Breast epithelium (tissue), 4 donors: Measurements from ENCODE around the gene ESPN. TPM values are rescaled to one million over a fixed set of nuclear protein-coding genes. Genes with fewer than 3 reads are reported as not detected.

Experiments
- DNase-seq, 2 donors: peaks; one replicate each; pipeline ENCODE4 v3.0.0-alpha.2; 2019; ENCODE audit warnings: low spot score in 2 of 2
- H3K27ac ChIP-seq, 2 donors: fragments of 200-600 bp; sonication (generic) in 1 of 2; one replicate each; pipeline ENCODE4 v1.5.1; 2016 to 2019; ENCODE audit warnings: mild to moderate bottlenecking in 1 of 2
- H3K27me3 ChIP-seq, 2 donors: fragments of 200-600 bp; sonication (generic) in 1 of 2; one replicate each; pipeline versions ENCODE4 v1.5.1 to v1.6.0; 2017 to 2019; ENCODE audit warnings: control low read depth in 1 of 2, mild to moderate bottlenecking in 1 of 2
- H3K36me3 ChIP-seq: fragments of 200-600 bp; one replicate; pipeline ENCODE4 v1.5.1; 2019
- H3K4me1 ChIP-seq, 2 donors: fragments of 200-600 bp; sonication (generic); one replicate each; pipeline ENCODE4 v1.5.1; 2016 to 2019; ENCODE audit warnings: control low read depth in 1 of 2
- H3K4me3 ChIP-seq, 3 donors: fragments of 200-600 bp; sonication (generic); 1 replicate in 2 of 3; 2 replicates in 1 of 3; pipeline ENCODE4 v1.5.1; 2016 to 2019; ENCODE audit warnings: mild to moderate bottlenecking in 3 of 3, moderate library complexity in 2 of 3
- H3K9me3 ChIP-seq, 2 donors: fragments of 200-600 bp; sonication (generic) in 1 of 2; one replicate each; pipeline ENCODE4 v1.5.1; 2016 to 2019; ENCODE audit warnings: control low read depth in 1 of 2
- POLR2A ChIP-seq: fragments of 450-650 bp; IDR thresholded peaks from one replicate; pipeline ENCODE4 v1.6.1; 2016; ENCODE audit warnings: antibody characterized with exemption, mild to moderate bottlenecking, moderate library complexity
- POLR2AphosphoS5 ChIP-seq, 3 donors: sonication (generic); formaldehyde crosslinking; IDR thresholded peaks; one replicate each; pipeline ENCODE4 v1.6.1; 2017; ENCODE audit warnings: antibody characterized with exemption in 3 of 3
- intact Hi-C: fragments of 100-400 bp; cut with DNase I; formaldehyde crosslinking; loops from one replicate; pipeline ENCODE4 v1.15.1; 2023; ENCODE audit warnings: low total_unique reads
- total RNA-seq, 3 donors: library from RNA; depleted of rRNA; stranded (reverse); fragments of >200 nt; gene quantifications; one replicate each; pipeline ENCODE4 v1.1.0, GENCODE V29; 2016
- TF ChIP-seq, protein P1 (sequence below), 3 donors: fragments of 450-650 bp; IDR thresholded peaks; one replicate each; pipeline ENCODE4 v1.5.1; 2016 to 2017; ENCODE audit warnings: antibody characterized with exemption in 3 of 3, mild to moderate bottlenecking in 3 of 3, moderate library complexity in 3 of 3

Gene ESPN
- total RNA-seq, 3 donors from 2014 or later, result 10.8 to 11.1 TPM; not detected in 1

DNA sequence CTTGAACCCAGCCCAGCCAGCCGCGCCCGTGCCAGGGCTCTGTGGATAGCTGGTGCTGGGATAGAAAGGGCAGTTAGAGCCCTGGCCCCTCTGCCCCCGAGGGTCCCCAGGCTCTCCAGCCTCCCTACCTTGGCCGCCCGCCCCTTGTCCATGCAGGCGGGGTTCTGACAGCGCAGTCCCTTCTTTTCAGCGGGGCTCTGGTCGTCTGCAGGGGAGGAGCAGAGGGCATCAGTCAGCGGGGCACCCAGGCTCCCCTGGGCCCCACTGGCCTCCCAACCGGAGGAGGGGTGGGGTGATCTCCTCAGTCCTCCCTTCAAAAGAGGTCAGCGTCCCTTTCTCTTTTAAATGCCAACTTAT lies 71.8 kb downstream of the ESPN start:
- no peak for DNase-seq
- H3K4me3 ChIP-seq, result peak overlapping the region; percentile 48 to 92 (median 64)
- H3K4me1 ChIP-seq, result peaks cover 10 to 14% of the 10 kb centered on the region in 2 donors
- H3K36me3 ChIP-seq, result no peaks in the 10 kb centered on the region
- no peaks in the 10 kb centered on the region for H3K9me3 ChIP-seq
- no peaks in the 10 kb centered on the region for H3K27me3 ChIP-seq
- intact Hi-C loops, result loop anchor here (10.0 kb wide), 1 partner anchor 148 kb away; no protein-coding TSS in a partner anchor
- peak overlapping the region; percentile 10 to 48 for H3K27ac ChIP-seq
- TF ChIP-seq POLR2AphosphoS5 (IDR thresholded peaks at IDR 0.05), result no peak
- TF ChIP-seq POLR2A, result no peak
- TF ChIP-seq, protein P1, sequence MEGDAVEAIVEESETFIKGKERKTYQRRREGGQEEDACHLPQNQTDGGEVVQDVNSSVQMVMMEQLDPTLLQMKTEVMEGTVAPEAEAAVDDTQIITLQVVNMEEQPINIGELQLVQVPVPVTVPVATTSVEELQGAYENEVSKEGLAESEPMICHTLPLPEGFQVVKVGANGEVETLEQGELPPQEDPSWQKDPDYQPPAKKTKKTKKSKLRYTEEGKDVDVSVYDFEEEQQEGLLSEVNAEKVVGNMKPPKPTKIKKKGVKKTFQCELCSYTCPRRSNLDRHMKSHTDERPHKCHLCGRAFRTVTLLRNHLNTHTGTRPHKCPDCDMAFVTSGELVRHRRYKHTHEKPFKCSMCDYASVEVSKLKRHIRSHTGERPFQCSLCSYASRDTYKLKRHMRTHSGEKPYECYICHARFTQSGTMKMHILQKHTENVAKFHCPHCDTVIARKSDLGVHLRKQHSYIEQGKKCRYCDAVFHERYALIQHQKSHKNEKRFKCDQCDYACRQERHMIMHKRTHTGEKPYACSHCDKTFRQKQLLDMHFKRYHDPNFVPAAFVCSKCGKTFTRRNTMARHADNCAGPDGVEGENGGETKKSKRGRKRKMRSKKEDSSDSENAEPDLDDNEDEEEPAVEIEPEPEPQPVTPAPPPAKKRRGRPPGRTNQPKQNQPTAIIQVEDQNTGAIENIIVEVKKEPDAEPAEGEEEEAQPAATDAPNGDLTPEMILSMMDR (IDR thresholded peaks at IDR 0.05), result no peak

DNA sequence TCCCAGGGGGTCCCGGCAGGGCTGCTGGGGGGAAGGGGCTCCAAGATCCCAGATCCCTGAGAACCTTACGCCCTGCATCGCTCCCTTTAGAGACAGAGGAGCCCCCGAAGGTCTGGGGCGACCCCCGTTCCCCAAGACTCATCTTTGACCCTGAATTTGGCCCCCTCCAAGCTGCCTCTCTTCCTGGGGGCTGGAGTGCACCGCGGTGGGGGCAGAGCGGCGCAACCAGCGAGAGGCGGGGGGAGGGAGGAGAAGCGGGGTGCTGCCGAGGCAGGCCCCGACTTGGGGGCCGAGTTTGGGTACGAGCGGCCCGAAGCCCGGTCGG lies 72.3 kb downstream of the ESPN start:
- no peaks in the 10 kb centered on the region for H3K27me3 ChIP-seq
- no peaks in the 10 kb centered on the region for H3K36me3 ChIP-seq
- no peaks in the 10 kb centered on the region for H3K9me3 ChIP-seq
- intact Hi-C loops, result loop anchor here (10.0 kb wide), 1 partner anchor 148 kb away; no protein-coding TSS in a partner anchor
- H3K4me3 ChIP-seq, result peak overlapping the region; percentile 48 to 92 (median 64)
- peak overlapping the region; percentile 52 to 55 for H3K27ac ChIP-seq
- TF ChIP-seq POLR2AphosphoS5 (IDR thresholded peaks at IDR 0.05), result no peak
- TF ChIP-seq POLR2A, result no peak
- TF ChIP-seq, protein P1 (IDR thresholded peaks at IDR 0.05), result no peak
- no peak for DNase-seq
- H3K4me1 ChIP-seq, result peaks cover 9 to 14% of the 10 kb centered on the region in 2 donors

DNA sequence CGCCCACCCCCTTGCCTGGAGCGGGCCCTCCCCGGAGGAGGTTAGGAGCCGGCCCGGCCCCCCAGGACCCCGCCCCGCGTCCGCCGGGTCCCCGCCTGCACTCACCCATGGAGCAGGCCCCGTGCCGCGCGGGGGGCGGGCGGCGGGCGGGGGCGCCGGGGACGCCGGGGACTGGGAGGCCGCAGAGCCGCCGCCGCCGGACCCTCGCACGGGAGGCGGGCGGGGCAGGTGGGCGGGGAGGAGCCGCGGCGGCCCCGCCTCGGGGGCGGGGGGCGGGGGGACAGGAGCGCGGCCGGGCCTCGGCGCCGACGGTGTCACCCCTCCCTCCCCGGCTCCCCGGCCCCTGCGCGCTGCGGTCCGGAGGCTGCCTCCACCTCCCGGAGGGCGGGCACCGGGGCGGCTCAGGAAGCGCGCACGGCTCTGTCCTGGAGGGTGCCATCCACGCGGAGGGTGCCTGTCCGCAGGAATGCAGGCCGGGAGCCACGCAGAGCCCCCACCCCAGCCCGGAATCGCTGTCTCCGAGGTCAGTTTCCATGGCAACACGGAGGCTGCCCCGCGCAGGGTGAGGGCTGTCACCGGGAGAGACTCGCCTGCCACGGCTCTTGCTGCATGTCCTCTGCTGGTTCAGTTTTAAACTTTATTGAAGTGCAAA lies 72.8 kb downstream of the ESPN start:
- Histone ChIP-seq H3K4me3 (peak overlapping the region; percentile 48 to 92 (median 64)), H3K4me1 (peaks cover 4 to 18% of the 10 kb centered on the region in 2 donors), H3K27ac (peak overlapping the region; percentile 52 to 55), H3K9me3 (no peaks in the 10 kb centered on the region), H3K36me3 (no peaks in the 10 kb centered on the region), H3K27me3 (no peaks in the 10 kb centered on the region)
- intact Hi-C loops, result loop anchor here (10.0 kb wide), 1 partner anchor 147 kb away; no protein-coding TSS in a partner anchor
- DNase-seq, result no peak
- no peak for TF ChIP-seq POLR2A

DNA sequence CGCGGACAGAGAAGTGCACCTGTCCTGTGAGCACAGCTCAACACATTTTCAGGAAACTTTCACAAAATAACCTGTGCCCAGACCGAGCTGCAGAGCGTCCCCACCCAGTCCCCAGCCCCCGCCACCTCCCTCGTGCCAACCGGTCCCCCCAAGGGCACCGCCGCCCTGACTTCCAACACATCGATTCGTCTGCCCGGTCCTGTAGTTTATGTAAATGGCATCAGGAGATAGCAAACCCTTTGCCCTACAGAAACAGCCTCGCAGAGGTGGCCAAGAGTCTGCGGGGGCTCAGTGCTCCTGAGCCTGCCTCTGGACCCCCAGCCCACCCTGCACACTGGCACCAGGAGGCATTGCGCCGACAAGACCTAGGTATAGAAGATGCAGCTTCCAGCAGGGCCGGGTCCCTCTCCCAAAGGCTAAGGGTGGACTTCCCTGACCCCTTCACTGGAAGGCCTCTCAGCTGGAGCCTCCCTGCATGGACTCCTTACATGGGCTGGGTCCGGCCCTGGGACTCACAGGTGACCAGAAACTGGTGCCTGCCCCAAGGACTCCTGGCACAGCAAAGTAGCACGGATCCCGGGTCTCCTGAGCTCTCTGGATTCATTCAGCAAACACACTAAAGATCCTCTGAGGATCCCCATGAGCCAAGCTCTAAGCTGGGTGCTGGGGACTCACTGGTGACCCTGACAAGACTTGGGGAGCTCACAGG lies 73.4 kb downstream of the ESPN start:
- Histone ChIP-seq H3K4me3 (peak overlapping the region; percentile 48 to 92 (median 64)), H3K27ac (peak overlapping the region in 1 of 2 donors; percentile 55), H3K36me3 (no peaks in the 10 kb centered on the region), H3K9me3 (no peaks in the 10 kb centered on the region), H3K27me3 (no peaks in the 10 kb centered on the region), H3K4me1 (peaks cover 4 to 24% of the 10 kb centered on the region in 2 donors)
- no peak for DNase-seq
- intact Hi-C loops, result loop anchor here (10.0 kb wide), 1 partner anchor 147 kb away; no protein-coding TSS in a partner anchor
- TF ChIP-seq POLR2A, result no peak
- TF ChIP-seq POLR2AphosphoS5 (IDR thresholded peaks at IDR 0.05), result no peak
- TF ChIP-seq, protein P1 (IDR thresholded peaks at IDR 0.05), result no peak

DNA sequence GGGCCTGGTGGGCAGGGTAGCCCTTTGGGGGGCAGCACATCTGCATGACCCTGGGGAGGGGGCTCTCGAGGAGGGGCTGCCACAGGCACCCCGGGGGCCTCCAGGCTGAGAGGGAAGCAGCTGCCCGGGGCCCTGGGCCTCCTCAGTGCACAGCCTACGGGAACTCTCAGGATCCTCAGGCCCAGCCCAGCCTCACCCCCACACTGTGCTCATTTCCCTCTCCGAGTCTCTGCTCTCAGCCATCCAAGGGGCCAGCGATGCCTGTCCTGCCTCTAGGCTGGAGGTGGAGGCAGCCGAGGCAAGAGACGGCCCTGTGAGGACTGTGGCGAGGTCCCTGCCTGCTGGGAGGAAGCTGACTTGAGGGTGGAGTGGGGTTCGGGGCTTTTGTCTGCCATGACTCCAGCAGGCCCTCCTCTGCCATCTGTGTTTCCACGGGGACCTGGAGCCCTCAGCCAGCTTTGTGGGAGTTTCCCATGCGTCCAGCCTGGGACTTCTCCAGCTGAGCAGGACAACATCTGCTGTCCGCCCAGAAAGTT lies 74.1 kb downstream of the ESPN start:
- intact Hi-C loops, result loop anchor here (10.0 kb wide), 1 partner anchor 146 kb away; no protein-coding TSS in a partner anchor
- Histone ChIP-seq H3K4me1 (peaks cover 4 to 24% of the 10 kb centered on the region in 2 donors), H3K9me3 (no peaks in the 10 kb centered on the region), H3K36me3 (no peaks in the 10 kb centered on the region), H3K27me3 (no peaks in the 10 kb centered on the region), H3K27ac (peak overlapping the region in 1 of 2 donors; percentile 23), H3K4me3 (no peak overlapping the region)
- TF ChIP-seq POLR2A (no peak), POLR2AphosphoS5 (IDR thresholded peaks at IDR 0.05) (no peak)
- TF ChIP-seq, protein P1 (IDR thresholded peaks at IDR 0.05), result no peak
- DNase-seq, result no peak
